Keratinocyte (primary cell): ENCODE results near the gene B3GLCT. TPM values are rescaled to one million over a fixed set of nuclear protein-coding genes. Genes with fewer than 3 reads are reported as not detected.

Experiments
- DNase-seq: peaks from one replicate; pipeline ENCODE4 v3.0.0-alpha.2; 2011; ENCODE audit warnings: low read depth, missing footprints, low spot score
- FAIRE-seq: peaks from 2 replicates; lab custom pipeline; 2011; peaks lifted over from hg19 to GRCh38; lab: Jason Lieb, UNC
- H2AFZ ChIP-seq: 2 replicates; pipeline ENCODE4 v1.6.0; 2012; ENCODE audit warnings: low read length, control low read depth, inconsistent platforms; ENCODE audit not compliant: control insufficient read depth
- H3K27ac ChIP-seq: 2 replicates; pipeline ENCODE4 v1.5.1; 2011; ENCODE audit warnings: low read length; ENCODE audit not compliant: control insufficient read depth, insufficient read depth
- H3K27me3 ChIP-seq: 3 replicates; pipeline ENCODE4 v1.6.0; 2011; ENCODE audit warnings: low read length; ENCODE audit not compliant: control insufficient read depth, insufficient read depth; ENCODE audit errors: extremely low read depth
- H3K36me3 ChIP-seq, 2 experiments: 2 replicates in 1 of 2; 3 replicates in 1 of 2; pipeline ENCODE4 v1.5.1; 2011; ENCODE audit warnings: low read length in 2 of 2, mild to moderate bottlenecking in 1 of 2; ENCODE audit not compliant: control insufficient read depth in 2 of 2, insufficient read depth in 2 of 2; ENCODE audit errors: extremely low read depth in 1 of 2
- H3K4me1 ChIP-seq: 3 replicates; pipeline ENCODE4 v1.5.1; 2011; ENCODE audit warnings: low read length; ENCODE audit not compliant: control insufficient read depth, insufficient read depth; ENCODE audit errors: extremely low read depth
- H3K4me2 ChIP-seq: 3 replicates; pipeline ENCODE4 v1.6.0; 2011; ENCODE audit warnings: low read depth, low read length; ENCODE audit not compliant: control insufficient read depth, insufficient read depth; ENCODE audit errors: extremely low read depth
- H3K4me3 ChIP-seq, 3 experiments: fragments of 200-600 bp in 1 of 3; sonication (generic) in 1 of 3; 2 replicates in 2 of 3; 3 replicates in 1 of 3; pipeline ENCODE4 v1.5.1; 2011 to 2016; ENCODE audit warnings: low read length in 3 of 3, mild to moderate bottlenecking in 3 of 3, control low read depth in 2 of 3, inconsistent platforms in 1 of 3, low read depth in 1 of 3, mixed read lengths in 1 of 3, mixed run types in 1 of 3, moderate library complexity in 1 of 3; ENCODE audit not compliant: control insufficient read depth in 2 of 3, insufficient read depth in 2 of 3; ENCODE audit errors: extremely low read depth in 1 of 3
- H3K79me2 ChIP-seq: 2 replicates; pipeline ENCODE4 v1.6.0; 2012; ENCODE audit warnings: low read length; ENCODE audit not compliant: control insufficient read depth, insufficient read depth
- H3K9ac ChIP-seq: 3 replicates; pipeline ENCODE4 v1.6.0; 2011; ENCODE audit warnings: low read length; ENCODE audit not compliant: control insufficient read depth, insufficient read depth; ENCODE audit errors: extremely low read depth
- H3K9me1 ChIP-seq: 3 replicates; pipeline ENCODE4 v1.6.0; 2011; ENCODE audit warnings: low read length; ENCODE audit not compliant: control insufficient read depth, insufficient read depth; ENCODE audit errors: extremely low read depth
- H3K9me3 ChIP-seq: 2 replicates; pipeline ENCODE4 v1.5.1; 2012; ENCODE audit warnings: low read depth, low read length; ENCODE audit not compliant: control insufficient read depth
- H4K20me1 ChIP-seq: 3 replicates; pipeline ENCODE4 v1.6.0; 2011; ENCODE audit warnings: low read length; ENCODE audit not compliant: control insufficient read depth, insufficient read depth; ENCODE audit errors: extremely low read depth
- EZH2 ChIP-seq: IDR thresholded peaks from one replicate; pipeline ENCODE4 v1.6.1; 2012; ENCODE audit warnings: inconsistent platforms, mild to moderate bottlenecking, low read length, moderate library complexity
- dilution Hi-C: fragments of 300-500 bp; cut with MboI; formaldehyde crosslinking; loops from one replicate; pipeline ENCODE4 v1.7.0; 2020; ENCODE audit warnings: low sequenced_read_pairs; ENCODE audit not compliant: extremely low pct_ligation_motif_present
- polyA plus RNA-seq, 5 experiments: library from polyadenylated mRNA; depleted of rRNA in 3 of 5; stranded (reverse) in 3 of 5; stranded (forward) in 1 of 5; unstranded in 1 of 5; fragments of >200 nt; gene quantifications; 1 replicate in 1 of 5; 2 replicates in 3 of 5; 3 replicates in 1 of 5; pipeline versions ENCODE4 v1.2.1 to v1.2.3, GENCODE V29; 2011 to 2012; ENCODE audit warnings: missing spikeins in 2 of 5, low read depth in 1 of 5, low replicate concordance in 1 of 5
- TF ChIP-seq, protein P1 (sequence below), 3 experiments: IDR thresholded peaks in 1 of 3; conservative IDR thresholded peaks in 1 of 3; optimal IDR thresholded peaks in 1 of 3; 2 replicates in 2 of 3; 3 replicates in 1 of 3; pipeline versions ENCODE3 to v1.5.1; 2011; ENCODE audit warnings: low read length in 3 of 3, mild to moderate bottlenecking in 3 of 3, moderate library complexity in 2 of 3, control low read depth in 1 of 3, inconsistent platforms in 1 of 3; ENCODE audit not compliant: insufficient read depth in 2 of 3; ENCODE audit errors: extremely low read depth in 1 of 3

Gene B3GLCT
- polyA plus RNA-seq, 1 donor (not counting 4 experiments of a cell fraction or from before 2014, with no cell fraction given), result 4.4 TPM

DNA sequence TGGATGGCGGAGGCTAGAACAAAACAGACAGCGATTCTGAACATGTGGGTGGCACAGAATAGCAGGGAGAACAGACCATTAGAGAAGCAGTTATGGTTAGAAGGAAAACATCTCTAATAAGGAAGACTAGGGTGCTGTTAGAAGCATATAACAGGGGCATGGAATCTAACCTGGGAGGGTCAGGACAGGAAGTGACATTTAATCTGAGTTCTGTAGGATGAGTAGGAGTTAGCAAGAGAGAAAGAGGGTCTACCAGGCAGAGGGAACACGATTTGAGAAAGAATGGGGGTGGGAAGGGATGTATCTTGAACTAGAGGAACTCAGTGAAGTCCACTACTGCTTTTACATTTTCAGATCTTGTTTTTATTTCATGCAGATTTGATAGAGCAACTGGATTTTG is 48.6 kb downstream of the B3GLCT start:
- Histone ChIP-seq H3K9me3 (no peaks in the 10 kb centered on the region), H2AFZ (no peak overlapping the region), H3K36me3 (no peaks in the 10 kb centered on the region), H3K27ac (no peak overlapping the region), H3K4me2 (no peak overlapping the region), H3K9me1 (no peaks in the 10 kb centered on the region), H3K9ac (no peak overlapping the region), H4K20me1 (no peaks in the 10 kb centered on the region), H3K4me1 (no peaks in the 10 kb centered on the region), H3K79me2 (no peaks in the 10 kb centered on the region), H3K27me3 (no peaks in the 10 kb centered on the region), H3K4me3 (no peak overlapping the region)
- TF ChIP-seq, protein P1, sequence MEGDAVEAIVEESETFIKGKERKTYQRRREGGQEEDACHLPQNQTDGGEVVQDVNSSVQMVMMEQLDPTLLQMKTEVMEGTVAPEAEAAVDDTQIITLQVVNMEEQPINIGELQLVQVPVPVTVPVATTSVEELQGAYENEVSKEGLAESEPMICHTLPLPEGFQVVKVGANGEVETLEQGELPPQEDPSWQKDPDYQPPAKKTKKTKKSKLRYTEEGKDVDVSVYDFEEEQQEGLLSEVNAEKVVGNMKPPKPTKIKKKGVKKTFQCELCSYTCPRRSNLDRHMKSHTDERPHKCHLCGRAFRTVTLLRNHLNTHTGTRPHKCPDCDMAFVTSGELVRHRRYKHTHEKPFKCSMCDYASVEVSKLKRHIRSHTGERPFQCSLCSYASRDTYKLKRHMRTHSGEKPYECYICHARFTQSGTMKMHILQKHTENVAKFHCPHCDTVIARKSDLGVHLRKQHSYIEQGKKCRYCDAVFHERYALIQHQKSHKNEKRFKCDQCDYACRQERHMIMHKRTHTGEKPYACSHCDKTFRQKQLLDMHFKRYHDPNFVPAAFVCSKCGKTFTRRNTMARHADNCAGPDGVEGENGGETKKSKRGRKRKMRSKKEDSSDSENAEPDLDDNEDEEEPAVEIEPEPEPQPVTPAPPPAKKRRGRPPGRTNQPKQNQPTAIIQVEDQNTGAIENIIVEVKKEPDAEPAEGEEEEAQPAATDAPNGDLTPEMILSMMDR (optimal IDR thresholded peaks at IDR 0.05 in 1 of 3, IDR thresholded peaks at IDR 0.05 in 1 of 3, conservative IDR thresholded peaks at IDR 0.05 in 1 of 3; ENCODE audit: extremely low read depth in 1 of 3, insufficient read depth in 2 of 3, low read length in 3 of 3), result no peak
- no peak for TF ChIP-seq EZH2
- DNase-seq (no peak), FAIRE-seq (no peak)
- dilution Hi-C loops, result loop anchor here (25.0 kb wide), 1 partner anchor 164 kb away; no protein-coding TSS in a partner anchor

DNA sequence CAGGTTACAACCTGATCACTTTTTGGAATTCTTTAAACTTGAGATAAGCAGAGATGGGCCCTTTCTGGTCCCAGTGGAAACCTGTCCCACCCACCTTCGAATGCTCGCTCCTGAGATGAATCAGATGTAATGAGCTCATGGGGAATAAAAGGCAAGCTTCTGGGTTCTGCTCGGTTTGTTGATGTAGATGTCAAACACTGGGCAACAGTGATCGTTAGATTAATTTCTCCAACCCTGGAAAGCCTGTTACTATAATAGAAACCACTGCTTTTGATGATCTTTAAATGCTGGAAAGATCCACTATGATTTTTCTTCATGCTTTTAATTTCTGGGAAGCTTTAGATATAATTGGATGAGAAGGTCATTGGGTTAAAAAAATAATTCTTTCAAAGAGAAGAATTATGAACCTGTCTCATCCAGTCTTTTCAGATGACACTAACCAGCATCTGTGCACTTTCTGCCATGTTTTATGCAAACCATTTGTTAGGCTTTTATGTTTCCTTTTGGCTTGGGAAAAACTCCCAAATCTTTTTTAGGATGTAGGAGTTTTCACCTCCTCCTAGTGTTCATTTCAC is 49.3 kb downstream of the B3GLCT start:
- TF ChIP-seq, protein P1 (optimal IDR thresholded peaks at IDR 0.05 in 1 of 3, IDR thresholded peaks at IDR 0.05 in 1 of 3, conservative IDR thresholded peaks at IDR 0.05 in 1 of 3; ENCODE audit: extremely low read depth in 1 of 3, insufficient read depth in 2 of 3, low read length in 3 of 3), result no peak
- TF ChIP-seq EZH2, result no peak
- Histone ChIP-seq H3K27me3 (no peaks in the 10 kb centered on the region), H3K27ac (no peak overlapping the region), H3K4me3 (no peak overlapping the region), H3K4me1 (no peaks in the 10 kb centered on the region), H2AFZ (no peak overlapping the region), H3K4me2 (no peak overlapping the region), H3K9me1 (no peaks in the 10 kb centered on the region), H3K9me3 (no peaks in the 10 kb centered on the region), H3K9ac (no peak overlapping the region), H3K79me2 (no peaks in the 10 kb centered on the region), H3K36me3 (no peaks in the 10 kb centered on the region), H4K20me1 (no peaks in the 10 kb centered on the region)
- DNase-seq (no peak), FAIRE-seq (no peak)
- dilution Hi-C loops, result loop anchor here (25.0 kb wide), 1 partner anchor 163 kb away; no protein-coding TSS in a partner anchor
